Osteoblast (primary cell): ENCODE results near the gene AP1M1. TPM values are rescaled to one million over a fixed set of nuclear protein-coding genes. Genes with fewer than 3 reads are reported as not detected.
A peak's percentile ranks its signal among the peaks of the same experiment; 100 is the strongest.

Experiments
- DNase-seq: peaks from one replicate; pipeline ENCODE4 v3.0.0; 2011; ENCODE audit warnings: low spot score, mixed read lengths; ENCODE audit not compliant: insufficient read length; ENCODE audit errors: missing footprints
- H2AFZ ChIP-seq: 2 replicates; pipeline ENCODE4 v1.6.0; 2011; ENCODE audit warnings: mild to moderate bottlenecking, low read length
- H3K27ac ChIP-seq: 2 replicates; pipeline ENCODE4 v1.5.1; 2011; ENCODE audit warnings: mild to moderate bottlenecking, low read depth, low read length, moderate library complexity
- H3K27me3 ChIP-seq: 2 replicates; pipeline ENCODE4 v1.6.0; 2012; ENCODE audit warnings: mild to moderate bottlenecking, control low read depth, inconsistent platforms, low read length, moderate library complexity; ENCODE audit not compliant: insufficient read depth
- H3K36me3 ChIP-seq: 2 replicates; pipeline ENCODE4 v1.5.1; 2011; ENCODE audit warnings: mild to moderate bottlenecking, low read length, control low read depth, moderate library complexity; ENCODE audit not compliant: insufficient read depth
- H3K4me1 ChIP-seq: 2 replicates; pipeline ENCODE4 v1.5.1; 2011; ENCODE audit warnings: mild to moderate bottlenecking, low read length, control low read depth, moderate library complexity; ENCODE audit not compliant: insufficient read depth
- H3K4me2 ChIP-seq: 2 replicates; pipeline ENCODE4 v1.6.0; 2011; ENCODE audit warnings: mild to moderate bottlenecking, low read length; ENCODE audit not compliant: insufficient read depth
- H3K4me3 ChIP-seq: fragments of 200-600 bp; sonication (generic); 3 replicates; pipeline ENCODE4 v1.5.1; 2012; ENCODE audit warnings: mild to moderate bottlenecking, low read length, inconsistent platforms; ENCODE audit not compliant: insufficient read depth
- H3K79me2 ChIP-seq: 2 replicates; pipeline ENCODE4 v1.6.0; 2012; ENCODE audit warnings: mild to moderate bottlenecking, low read length, control low read depth, inconsistent platforms; ENCODE audit not compliant: insufficient read depth
- H3K9me3 ChIP-seq: 2 replicates; pipeline ENCODE4 v1.5.1; 2011; ENCODE audit warnings: low read depth, low read length, control low read depth
- H4K20me1 ChIP-seq: 2 replicates; pipeline ENCODE4 v1.6.0; 2012; ENCODE audit warnings: mild to moderate bottlenecking, low read length, control low read depth; ENCODE audit not compliant: insufficient read depth
- total RNA-seq: library from RNA; depleted of rRNA; stranded (reverse); fragments of >200 nt; gene quantifications from 2 replicates; pipeline ENCODE4 v1.2.3, GENCODE V29; 2012
- TF ChIP-seq, protein P1 (sequence below): IDR thresholded peaks from 2 replicates; pipeline ENCODE4 v1.5.1; 2011; ENCODE audit warnings: mild to moderate bottlenecking, low read depth, low read length, moderate library complexity; ENCODE audit errors: extremely low read depth

Gene AP1M1
- total RNA-seq, 1 donor = 52.1 TPM

GRCh38 chr19:16190198-16190597 is 7.5 kb upstream of the AP1M1 start:
- no peak for DNase-seq

GRCh38 chr19:16190736-16191135 is 7.0 kb upstream of the AP1M1 start:
- Histone ChIP-seq H3K4me1 (peaks cover 14% of the 10 kb centered on the region), H3K36me3 (peaks cover 43% of the 10 kb centered on the region)

More at GRCh38 chr19:16190198-16190597, 7.5 kb upstream of the AP1M1 start:
- no peak overlapping the region for H3K4me2 ChIP-seq
- no peak overlapping the region for H2AFZ ChIP-seq
- H3K4me1 ChIP-seq = peaks cover 11% of the 10 kb centered on the region
- peaks cover 43% of the 10 kb centered on the region for H3K36me3 ChIP-seq
- no peak overlapping the region for H3K4me3 ChIP-seq
- peaks cover 43% of the 10 kb centered on the region for H3K79me2 ChIP-seq
- peaks cover 20% of the 10 kb centered on the region for H4K20me1 ChIP-seq
- TF ChIP-seq, protein P1, sequence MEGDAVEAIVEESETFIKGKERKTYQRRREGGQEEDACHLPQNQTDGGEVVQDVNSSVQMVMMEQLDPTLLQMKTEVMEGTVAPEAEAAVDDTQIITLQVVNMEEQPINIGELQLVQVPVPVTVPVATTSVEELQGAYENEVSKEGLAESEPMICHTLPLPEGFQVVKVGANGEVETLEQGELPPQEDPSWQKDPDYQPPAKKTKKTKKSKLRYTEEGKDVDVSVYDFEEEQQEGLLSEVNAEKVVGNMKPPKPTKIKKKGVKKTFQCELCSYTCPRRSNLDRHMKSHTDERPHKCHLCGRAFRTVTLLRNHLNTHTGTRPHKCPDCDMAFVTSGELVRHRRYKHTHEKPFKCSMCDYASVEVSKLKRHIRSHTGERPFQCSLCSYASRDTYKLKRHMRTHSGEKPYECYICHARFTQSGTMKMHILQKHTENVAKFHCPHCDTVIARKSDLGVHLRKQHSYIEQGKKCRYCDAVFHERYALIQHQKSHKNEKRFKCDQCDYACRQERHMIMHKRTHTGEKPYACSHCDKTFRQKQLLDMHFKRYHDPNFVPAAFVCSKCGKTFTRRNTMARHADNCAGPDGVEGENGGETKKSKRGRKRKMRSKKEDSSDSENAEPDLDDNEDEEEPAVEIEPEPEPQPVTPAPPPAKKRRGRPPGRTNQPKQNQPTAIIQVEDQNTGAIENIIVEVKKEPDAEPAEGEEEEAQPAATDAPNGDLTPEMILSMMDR = no peak
- H3K27ac ChIP-seq = no peak overlapping the region
- no peaks in the 10 kb centered on the region for H3K27me3 ChIP-seq
- H3K9me3 ChIP-seq = no peaks in the 10 kb centered on the region

GRCh38 chr19:16191216-16191908 is 6.3 kb upstream of the AP1M1 start:
- peak; percentile 23 for DNase-seq
- Histone ChIP-seq H3K4me1 (peaks cover 16% of the 10 kb centered on the region), H3K4me3 (no peak overlapping the region), H3K27ac (no peak overlapping the region), H4K20me1 (peaks cover 16% of the 10 kb centered on the region), H3K4me2 (no peak overlapping the region), H3K27me3 (no peaks in the 10 kb centered on the region), H2AFZ (no peak overlapping the region), H3K36me3 (peaks cover 43% of the 10 kb centered on the region), H3K9me3 (no peaks in the 10 kb centered on the region), H3K79me2 (peaks cover 31% of the 10 kb centered on the region)
- TF ChIP-seq, protein P1 = no peak

More at GRCh38 chr19:16190736-16191135, 7.0 kb upstream of the AP1M1 start:
- H3K27me3 ChIP-seq = no peaks in the 10 kb centered on the region
- H3K9me3 ChIP-seq = no peaks in the 10 kb centered on the region
- TF ChIP-seq, protein P1 = no peak
- peaks cover 20% of the 10 kb centered on the region for H4K20me1 ChIP-seq
- no peak overlapping the region for H2AFZ ChIP-seq
- peak; percentile 31 for DNase-seq
- H3K79me2 ChIP-seq = peaks cover 38% of the 10 kb centered on the region
- no peak overlapping the region for H3K4me3 ChIP-seq
- H3K4me2 ChIP-seq = no peak overlapping the region
- no peak overlapping the region for H3K27ac ChIP-seq

DNA sequence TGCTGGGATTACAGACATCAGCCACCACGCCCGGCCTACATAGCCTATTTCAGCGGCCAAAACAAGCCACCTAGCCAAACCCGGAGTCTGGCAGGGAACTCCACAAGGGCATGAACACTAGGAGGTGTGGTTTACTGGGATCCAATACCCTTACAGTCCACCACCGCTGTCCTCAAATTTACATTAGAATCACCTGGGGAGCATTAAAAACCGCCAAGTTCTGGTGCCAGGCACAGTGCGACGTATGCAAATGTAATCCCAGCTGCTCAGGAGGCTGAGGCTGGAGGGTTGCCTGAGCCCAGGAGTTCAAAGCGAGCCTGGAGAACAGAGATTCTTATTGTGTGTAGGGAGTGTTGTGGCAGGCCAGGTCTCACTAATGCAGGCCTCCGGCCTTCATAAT is 4.2 kb upstream of the AP1M1 start:
- TF ChIP-seq, protein P1 = no peak
- Histone ChIP-seq H3K27me3 (no peaks in the 10 kb centered on the region), H3K4me3 (no peak overlapping the region), H4K20me1 (peaks cover 12% of the 10 kb centered on the region), H2AFZ (no peak overlapping the region), H3K27ac (no peak overlapping the region), H3K36me3 (peaks cover 36% of the 10 kb centered on the region), H3K9me3 (no peaks in the 10 kb centered on the region), H3K4me2 (no peak overlapping the region), H3K79me2 (peaks cover 19% of the 10 kb centered on the region), H3K4me1 (peaks cover 23% of the 10 kb centered on the region)
- DNase-seq = no peak
